ENCODE results near the gene NELL1.

Gene NELL1

DNA sequence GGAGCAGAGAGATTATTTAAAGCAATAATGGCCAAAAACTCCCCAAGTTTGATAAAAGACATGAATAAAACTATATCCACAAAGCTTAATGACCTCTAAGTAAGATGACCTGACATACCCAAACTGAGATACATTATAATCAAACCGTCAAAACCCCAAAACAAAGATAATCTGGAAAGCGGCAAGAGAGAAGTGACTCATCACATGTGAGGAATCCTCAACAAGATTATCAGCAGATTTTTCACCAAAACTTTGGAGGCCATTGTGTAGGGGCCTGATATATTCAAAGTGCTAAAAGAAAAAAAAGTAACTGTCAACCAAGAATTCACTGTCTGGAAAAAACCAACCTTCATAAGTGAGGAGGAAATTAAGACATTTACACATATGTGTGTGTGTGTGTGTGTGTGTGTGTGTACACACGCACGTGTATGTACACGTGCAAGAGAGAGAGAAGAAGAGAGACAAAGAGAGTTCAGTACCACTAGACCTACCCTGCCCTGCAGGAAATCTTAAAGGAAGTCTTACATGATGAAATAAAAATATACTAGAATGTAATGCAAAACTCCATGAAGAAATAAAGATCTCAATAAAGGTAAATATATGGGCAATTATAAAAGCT, 752.4 kb downstream of the NELL1 start:
- no peak for DNase-seq (ENCODE audit: low read depth)

DNA sequence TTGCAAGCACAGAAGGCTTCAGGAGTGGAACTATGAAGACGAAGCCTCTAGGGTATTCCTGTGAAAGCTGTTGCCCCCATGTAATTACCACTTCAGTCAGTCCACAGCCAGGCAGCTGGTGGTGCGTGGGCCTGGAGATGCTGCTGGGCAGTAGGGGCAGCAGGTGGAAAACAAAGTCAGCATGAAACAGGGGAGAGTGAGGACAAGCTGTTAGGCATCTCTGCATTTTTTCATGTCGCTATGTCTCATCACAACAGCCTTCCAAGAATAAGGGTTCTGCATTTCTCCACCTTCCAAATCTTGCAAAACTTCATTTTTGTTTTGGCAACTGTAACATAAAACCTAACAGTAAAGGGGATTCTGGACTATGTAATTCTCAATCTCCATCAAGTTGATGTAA, 757.5 kb downstream of the NELL1 start:
- DNase-seq (ENCODE audit: low read depth) = no peak

DNA sequence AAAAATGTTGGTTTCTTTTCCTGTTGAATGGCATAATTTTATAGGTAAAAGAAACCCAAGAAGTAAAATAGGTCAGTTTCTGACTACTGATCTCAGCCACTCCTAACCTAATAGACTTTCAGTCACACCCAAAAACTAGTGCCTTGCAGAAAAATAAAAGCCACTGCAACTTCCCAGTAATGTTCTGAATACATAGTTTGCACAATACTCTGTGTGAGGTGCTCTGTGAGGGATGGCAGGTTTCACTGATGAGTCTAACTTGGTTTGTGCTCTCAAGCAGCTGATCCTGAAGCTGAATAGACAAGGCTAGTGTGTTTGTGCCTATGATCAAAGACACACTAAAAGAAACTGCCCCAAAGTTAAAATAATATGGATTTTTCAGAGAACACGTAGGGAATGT, 758.3 kb downstream of the NELL1 start:
- no peak for DNase-seq (ENCODE audit: low read depth)

DNA sequence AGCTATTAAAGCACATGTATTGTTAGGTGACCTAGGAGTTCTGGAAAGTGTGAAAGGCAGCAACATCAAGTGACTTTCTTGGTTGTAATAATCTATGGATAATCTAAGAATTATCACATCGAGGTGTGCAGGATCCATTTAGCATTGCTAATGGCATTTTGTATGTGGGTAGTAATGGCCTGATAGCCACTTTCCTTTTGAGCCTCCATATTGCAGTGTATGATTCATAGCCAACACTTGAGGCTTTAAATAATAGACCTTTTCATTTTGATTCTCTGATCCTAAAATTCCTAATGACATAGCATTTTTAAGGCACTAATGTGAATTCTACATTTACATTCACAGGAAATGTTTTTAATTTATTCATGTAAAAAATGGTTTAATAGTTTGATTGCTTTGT, 759.4 kb downstream of the NELL1 start:
- DNase-seq (ENCODE audit: low read depth) = no peak

DNA sequence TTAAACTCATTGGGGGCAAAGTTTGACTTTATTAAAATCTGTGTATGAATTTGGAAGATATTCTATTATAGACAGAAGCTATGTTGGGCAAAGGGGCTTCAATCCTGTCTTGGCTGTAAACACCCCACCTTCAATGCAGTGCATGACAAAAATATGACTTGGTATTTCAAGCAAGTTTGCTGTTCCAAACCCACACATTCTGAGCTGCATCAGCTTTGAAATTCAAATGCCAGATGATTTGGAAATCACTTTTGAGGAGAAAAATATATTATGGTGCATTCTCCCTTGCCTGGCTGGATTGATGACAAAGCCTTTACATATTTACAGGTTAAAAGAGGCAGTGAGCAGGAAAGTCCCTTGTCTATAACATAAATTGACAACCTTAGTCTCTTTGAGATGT, 760.0 kb downstream of the NELL1 start:
- no peak for DNase-seq (ENCODE audit: low read depth)

DNA sequence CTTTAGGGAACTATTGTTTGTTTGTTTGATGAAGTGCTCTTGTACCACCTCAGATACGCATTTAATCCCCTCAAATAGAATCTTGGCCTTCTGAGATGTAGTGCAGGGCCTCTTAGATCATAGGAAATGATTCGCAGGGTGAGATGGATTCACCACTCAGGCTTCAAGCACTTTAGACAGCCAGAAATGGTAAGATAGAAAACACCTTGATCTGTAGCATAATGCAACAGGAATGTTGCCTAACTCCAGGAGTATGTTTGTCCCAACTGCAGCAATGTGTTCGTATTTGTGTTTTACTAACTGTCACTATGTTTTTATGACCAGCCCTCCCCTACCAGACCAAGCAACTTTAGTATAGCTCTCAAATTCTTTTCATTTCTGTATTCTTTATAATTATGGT, 761.2 kb downstream of the NELL1 start:
- DNase-seq (ENCODE audit: low read depth) = no peak

DNA sequence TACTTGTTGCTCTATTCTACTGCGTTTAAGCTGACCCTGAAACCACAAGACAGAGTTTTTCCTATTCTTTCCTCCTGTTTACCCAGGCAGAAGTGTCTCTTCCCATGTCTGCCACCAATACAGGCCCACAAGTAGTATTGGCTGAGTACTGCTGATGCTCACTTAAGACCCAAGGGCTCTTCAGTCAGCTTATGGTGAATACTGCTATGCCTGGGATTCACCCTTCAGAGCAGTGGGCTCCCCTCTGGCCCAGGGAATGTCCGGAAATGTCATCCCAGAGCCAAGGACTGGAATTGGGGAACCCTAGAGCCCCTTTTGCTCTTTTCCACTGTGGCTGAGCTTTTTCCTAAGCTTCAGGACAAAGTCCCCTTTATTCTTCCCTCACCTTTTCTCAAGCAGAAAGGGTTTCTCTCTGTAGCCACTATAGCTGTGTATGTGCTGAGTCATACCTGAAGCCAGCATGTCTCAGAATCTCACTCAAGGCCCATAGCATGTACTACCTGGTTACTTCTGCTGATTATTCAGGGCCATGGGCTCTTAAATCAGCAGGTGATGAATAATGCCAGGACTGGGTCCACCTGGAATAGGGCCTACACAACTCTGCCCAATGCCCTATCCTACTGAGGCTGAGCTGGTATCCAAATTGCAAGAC, 777.7 kb downstream of the NELL1 start:
- no peak for DNase-seq (ENCODE audit: low read depth)

DNA sequence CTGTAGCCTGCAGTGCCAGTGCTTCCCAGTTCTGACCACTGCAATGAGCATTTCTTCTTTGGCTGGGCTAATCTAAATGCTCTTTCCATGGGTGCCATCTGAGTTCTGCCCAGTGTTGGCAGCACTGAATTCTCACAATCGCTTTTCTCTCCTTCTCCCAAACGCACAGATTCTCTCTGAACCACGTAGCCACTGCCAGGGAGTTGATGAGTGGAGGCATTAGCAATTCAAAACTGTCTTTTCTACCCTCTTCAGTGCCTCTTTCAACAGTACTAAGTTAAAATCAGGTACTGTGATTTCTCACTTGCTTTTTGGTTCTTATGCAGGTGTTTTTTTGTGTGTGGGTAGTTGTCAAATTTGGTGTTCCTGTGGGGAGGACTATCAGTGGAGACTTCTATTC, 778.5 kb downstream of the NELL1 start:
- DNase-seq (ENCODE audit: low read depth) = no peak

DNA sequence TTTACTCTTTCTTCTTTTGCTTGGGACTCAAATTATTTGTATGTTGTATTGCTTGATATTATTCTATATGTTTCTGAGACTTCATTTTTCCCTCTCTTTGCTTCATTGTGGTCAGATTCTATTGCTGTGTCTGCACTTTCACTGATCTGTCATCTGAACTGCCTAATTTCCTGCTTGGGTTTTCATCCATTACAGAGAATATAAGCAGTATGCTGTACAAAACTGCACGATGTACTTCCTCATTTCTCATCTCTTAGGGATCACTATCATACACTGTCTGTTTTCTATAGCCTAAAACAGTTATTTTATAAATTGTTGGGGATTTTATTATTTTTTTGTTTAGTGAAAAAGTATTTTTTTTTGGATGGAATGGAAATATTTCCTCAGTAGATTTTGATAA, 786.8 kb downstream of the NELL1 start:
- DNase-seq (ENCODE audit: low read depth) = no peak

DNA sequence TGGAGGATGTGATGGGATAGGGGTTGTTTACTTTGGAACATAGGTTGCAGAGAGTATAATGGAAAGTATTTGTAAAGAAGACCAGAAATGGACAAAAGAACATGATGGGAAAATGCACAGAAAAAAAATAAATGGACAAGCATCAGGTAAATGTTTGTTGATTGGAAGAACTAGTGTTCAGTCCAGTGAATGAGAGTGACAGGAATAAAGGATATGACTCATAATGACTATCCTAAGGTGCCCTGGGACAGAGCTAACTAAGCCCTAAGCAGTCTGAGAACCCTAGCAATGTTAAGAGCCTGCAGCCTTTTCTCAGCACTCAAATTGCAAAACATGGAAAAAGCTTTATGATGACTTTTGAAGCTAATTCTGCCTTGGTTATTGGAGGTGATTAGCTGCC, 790.7 kb downstream of the NELL1 start:
- DNase-seq (ENCODE audit: low read depth) = no peak

DNA sequence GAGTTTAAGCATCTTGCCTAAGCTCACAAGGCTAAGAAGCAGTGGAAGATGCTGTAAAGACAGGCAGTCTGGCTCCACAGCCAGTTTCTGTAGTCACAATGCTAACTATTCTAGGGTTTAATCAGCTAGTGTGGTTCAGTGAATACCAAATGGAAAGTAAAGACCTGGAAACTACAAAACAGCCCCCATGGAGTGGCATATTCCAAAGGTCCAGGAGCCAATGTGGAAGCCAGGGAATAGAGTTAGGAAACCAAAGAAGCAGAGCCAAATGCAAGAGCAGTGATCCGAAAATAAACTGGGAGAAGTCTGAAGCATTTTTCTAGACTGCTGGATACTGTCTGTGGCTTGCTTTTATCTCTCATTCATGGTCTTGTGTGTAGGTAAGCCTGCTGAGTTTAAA, 792.3 kb downstream of the NELL1 start:
- no peak for DNase-seq (ENCODE audit: low read depth)

DNA sequence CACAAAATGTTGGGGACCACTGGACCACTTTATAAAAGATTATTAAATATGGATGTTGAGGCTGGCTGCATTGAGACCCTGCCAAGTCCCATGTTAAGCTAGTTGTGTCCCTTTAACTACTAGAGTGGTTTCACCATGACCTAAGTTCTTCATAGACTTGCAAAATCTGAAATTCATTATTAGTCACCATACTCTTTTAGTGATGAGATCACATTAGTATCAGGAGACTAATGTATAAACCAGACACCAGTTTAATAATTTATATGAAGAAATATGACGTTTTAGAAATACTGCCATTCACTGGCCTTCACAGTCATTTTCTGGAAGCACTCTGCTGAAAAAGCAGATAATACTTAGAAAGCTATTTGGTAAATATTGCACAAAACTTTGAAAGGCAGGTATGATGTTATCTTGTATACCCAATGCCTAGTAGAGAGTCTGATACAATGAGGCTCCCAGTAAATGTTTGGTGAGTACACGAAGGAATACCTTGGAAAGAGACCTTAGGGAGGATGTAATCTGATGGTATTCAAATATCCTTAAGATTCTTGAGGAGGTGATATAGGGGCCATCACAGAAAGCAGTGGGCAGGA, 795.3 kb downstream of the NELL1 start:
- DNase-seq (ENCODE audit: low read depth) = no peak

DNA sequence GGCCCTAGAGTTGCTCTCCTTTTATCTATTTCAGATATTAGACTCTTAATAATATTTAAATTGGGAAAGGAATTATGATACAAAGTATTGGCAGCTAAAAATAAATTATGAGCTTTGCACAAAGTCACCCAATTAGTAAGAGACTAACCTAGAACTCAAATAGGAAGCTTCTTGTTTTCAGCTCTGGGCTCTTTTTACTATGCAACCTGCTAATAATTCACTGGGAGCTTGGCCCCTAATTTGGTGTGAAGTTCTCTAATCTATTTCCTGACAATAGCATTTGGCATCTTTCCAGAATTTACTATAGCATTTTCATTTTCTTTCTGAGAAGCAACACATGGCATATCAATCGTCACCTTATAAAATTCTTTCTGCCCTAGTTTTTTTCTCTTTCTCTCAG, 795.8 kb downstream of the NELL1 start:
- DNase-seq (ENCODE audit: low read depth) = no peak

DNA sequence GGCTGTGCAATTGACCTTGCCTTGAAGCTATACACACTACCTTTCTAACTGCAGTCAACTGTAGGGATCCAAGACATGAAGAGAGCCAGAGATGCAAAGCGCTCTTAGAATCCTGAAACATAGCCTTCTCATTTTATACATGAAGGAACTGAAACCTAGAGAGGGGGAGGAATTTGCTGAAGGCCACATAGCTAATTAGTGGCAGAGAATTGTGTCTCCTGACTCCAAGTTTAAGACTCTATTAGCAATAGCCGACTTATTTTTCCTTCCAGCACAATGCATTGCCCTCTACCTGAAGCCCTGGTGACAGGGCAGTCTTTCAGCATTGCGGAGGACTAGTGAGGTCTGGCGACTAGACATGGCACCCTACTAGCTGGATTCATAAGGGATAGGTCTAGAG, 796.5 kb downstream of the NELL1 start:
- no peak for DNase-seq (ENCODE audit: low read depth)

DNA sequence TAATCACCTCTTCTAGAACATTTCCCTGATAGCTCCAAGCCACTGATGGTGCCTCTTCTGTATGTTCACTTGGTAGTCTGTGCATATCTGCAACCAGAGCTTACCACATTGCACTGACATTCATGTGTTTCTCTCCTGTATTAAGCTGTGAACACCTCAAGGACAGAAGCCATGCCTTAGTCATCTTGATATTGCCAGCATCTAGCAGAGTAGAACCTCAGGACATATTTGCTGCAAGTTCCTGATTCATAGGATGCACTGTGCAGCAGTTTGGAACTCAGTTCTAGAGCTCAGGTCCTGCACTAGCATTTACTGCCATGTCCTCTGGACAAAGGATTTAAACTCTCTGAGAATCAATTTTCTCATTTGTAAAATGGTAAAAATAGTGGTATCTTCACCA, 801.1 kb downstream of the NELL1 start:
- DNase-seq (ENCODE audit: low read depth) = no peak

DNA sequence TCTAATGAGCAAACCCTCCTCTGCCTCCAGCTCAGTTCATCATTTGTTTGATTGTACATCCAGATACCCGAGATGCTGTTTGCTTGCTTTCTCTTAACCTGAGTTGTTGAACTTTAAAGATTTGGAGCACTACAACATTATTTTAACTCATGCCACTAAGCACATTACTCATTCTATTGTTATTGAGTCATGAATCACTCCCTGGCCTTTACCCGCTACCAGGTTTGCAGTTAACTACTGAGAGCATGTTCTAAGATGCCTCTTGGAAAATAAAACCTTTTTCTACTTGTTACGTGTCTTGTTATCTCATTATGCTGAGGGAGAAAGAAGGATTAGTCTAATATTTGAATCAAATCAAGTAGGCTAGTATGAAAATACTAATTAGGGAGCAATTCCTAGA, 802.9 kb downstream of the NELL1 start:
- no peak for DNase-seq (ENCODE audit: low read depth)

DNA sequence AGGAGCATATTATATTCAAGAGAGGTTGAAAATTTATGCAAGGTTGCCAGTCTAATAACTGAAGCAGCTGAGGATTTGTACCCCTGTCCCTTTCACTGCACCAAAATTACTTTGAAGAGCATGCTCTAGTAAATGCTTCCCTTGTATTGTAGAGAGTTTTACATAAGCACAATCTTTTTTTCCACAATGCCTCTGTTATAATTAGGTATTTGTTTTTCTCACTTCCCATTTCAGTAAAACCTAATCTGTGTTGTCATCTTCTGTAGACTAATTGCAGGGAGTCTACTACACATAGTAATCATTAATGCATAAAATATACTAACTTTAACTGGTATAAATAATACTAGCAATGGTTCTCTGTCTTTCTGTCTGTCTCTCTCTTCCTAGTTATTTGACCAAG, 805.1 kb downstream of the NELL1 start:
- DNase-seq (ENCODE audit: low read depth) = no peak

DNA sequence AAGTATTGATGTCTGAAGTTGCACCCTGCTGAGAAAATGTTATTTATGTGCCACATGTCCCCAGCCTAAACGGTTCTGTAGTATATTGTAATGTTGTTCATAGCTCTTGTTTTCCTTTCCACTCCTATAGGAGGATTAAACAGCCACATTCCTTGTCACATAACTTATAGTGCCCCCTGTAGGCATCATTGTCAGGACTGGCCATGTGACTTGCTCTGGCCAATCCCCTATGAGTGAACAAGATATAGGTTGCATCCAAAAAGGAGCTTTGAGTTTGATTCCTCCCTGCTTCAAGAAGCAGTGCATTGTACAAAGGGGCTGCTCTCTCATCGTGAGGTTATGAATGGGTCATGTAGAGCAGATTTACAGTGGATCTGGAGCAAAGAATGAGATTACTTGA, 805.9 kb downstream of the NELL1 start:
- DNase-seq (ENCODE audit: low read depth) = no peak

DNA sequence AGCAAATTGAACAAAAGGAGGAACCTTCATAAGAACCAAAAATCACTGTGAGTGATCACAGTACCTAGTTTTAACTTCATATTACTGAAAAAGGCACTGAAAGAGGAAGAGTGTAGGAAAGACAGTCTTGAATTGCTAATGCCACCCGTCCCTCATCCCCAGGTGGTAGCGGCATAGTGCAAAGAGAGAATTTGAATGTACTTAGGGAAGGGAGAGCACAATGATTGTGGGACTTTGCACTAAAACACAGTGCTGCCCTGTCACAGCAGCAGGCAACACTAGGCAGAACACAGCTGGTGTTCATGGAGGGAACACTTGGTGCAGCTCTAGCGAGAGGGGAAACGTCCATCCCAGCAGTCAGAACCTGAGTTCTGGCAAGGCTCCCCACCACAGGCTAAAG, 807.2 kb downstream of the NELL1 start:
- no peak for DNase-seq (ENCODE audit: low read depth)

DNA sequence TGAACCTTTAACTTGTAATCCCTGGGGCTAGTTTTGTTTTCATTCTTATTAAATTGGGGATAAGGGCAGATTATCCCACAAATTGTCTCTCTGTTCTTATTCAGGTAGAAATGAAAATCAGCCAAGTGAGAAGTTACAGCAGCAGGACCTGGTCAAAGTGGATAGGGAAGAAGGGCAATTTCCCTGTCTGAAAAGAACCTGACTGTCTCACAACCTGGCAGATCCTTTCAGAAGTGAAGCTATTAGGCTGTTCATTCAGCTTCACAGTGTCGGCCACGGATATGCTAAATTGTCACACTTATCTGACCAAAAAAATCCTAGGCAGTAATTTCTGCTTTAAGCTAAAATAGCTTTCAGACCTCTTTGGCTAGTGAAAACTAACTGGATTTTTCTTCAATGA, 810.9 kb downstream of the NELL1 start:
- DNase-seq (ENCODE audit: low read depth) = no peak

DNA sequence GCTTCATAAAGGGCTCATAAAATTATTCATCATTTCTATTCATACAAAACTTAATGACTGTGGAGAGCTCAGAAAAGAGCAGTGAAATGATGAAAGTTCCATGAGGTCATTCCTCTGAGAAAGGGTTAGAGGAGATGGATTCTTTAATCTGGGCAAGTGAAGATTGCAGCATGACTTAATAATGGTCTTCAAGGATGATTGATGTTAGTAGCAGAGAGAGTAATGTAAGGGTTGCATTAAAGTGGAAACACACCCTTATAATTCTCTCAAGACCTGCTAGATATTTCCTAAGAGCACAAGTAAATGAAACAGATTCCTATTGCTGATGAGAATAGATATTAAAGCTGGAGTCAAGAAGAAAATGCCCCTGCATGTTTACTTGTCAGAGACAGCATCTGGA, 811.9 kb downstream of the NELL1 start:
- DNase-seq (ENCODE audit: low read depth) = no peak

DNA sequence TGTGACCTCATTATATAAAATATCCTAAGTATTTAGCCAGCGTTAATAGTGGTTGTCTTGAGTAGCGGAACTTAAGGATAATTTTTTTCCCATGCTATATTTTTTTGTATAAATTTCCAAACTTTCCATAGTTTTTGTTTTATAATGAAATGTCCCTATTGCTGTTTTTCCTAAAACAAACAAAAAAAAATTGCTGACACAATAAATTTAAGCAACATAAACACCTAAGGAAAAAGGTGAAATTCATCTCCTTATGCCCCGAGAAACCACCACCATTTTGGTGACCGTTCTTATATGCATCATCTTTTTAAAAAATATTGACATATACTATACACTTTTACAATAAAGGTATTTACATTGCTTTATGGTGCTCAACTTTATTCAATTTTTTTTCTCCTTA, 814.7 kb downstream of the NELL1 start:
- no peak for DNase-seq (ENCODE audit: low read depth)

DNA sequence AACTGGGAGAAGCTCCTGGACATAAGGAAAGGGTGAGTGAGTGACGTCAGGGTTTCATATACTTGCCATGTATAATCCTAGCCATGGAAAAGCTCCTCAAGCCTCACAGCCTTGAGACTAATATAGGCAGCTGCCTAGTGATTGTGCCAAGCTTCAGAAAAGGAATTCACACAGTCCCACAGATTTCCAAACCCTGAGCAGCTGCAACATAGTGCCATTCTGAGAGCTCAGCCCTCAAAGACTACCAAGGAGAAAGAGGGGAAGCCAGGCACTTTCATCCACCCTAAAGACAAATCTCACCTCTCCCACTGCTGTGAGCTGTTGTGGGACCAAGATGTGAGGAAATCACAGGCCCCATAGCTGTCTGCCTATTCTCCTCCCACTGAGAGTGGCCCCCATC, 815.6 kb downstream of the NELL1 start:
- DNase-seq (ENCODE audit: low read depth) = no peak

DNA sequence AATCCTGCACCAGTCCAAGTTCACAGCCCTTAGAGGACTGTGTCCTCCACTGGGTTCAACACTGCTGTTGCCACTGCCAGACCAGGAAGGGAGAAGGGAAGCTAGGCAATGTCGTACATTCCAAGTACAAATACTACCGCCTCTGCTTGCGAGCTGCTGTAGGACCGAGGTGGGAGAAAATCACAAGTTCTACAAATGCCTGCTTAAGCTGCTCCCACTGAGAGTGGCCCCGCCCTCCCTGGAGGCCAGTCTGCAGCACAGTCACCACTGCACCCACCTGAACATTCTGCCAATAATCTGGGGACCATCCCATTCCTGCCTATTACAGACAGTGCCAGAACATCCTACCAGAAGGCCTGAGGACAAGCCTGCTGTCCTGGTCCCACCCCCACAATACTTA, 816.0 kb downstream of the NELL1 start:
- DNase-seq (ENCODE audit: low read depth) = no peak

Data from stimulated activated CD8-positive, alpha-beta memory T cell treated with anti-CD3 and anti-CD28 coated beads, Interleukin-15, amount 100 ng/mL, for 1 hour (primary cell).